AG09309 (cell line): Measurements from ENCODE around the gene SAP30BP.

Experiments
- DNase-seq: peaks from one replicate; pipeline ENCODE4 v3.0.0-alpha.2; 2010; ENCODE audit warnings: low read depth
- H3K4me3 ChIP-seq: 2 replicates; pipeline ENCODE4 v1.5.1; 2011; ENCODE audit warnings: mild to moderate bottlenecking, low read depth, low read length, moderate library complexity; ENCODE audit not compliant: control insufficient read depth
- CTCF ChIP-seq: IDR thresholded peaks from 2 replicates; pipeline ENCODE4 v1.5.1; 2011; ENCODE audit warnings: mild to moderate bottlenecking, low read depth, low read length, inconsistent platforms; ENCODE audit not compliant: insufficient read depth, control insufficient read depth; ENCODE audit errors: missing control alignments

Gene SAP30BP

GRCh38 chr17:75642784-75643642, 24.1 kb upstream of the SAP30BP start:
- no peak for DNase-seq
- H3K4me3 ChIP-seq = no peak overlapping the region

GRCh38 chr17:75643643-75644017, 23.5 kb upstream of the SAP30BP start:
- DNase-seq = no peak
- no peak for TF ChIP-seq CTCF
- no peak overlapping the region for H3K4me3 ChIP-seq

More at GRCh38 chr17:75642784-75643642, 24.1 kb upstream of the SAP30BP start:
- no peak for TF ChIP-seq CTCF

- H3K4me3 ChIP-seq = no peak overlapping the region
- no peak for TF ChIP-seq CTCF
- DNase-seq = no peak
Measured at GRCh38 chr17:75645501-75645888, 21.6 kb upstream of the SAP30BP start.

- no peak for TF ChIP-seq CTCF
- no peak for DNase-seq
- no peak overlapping the region for H3K4me3 ChIP-seq
Measured at GRCh38 chr17:75645889-75646637, 21.1 kb upstream of the SAP30BP start.

GRCh38 chr17:75646638-75646992, 20.5 kb upstream of the SAP30BP start:
- TF ChIP-seq CTCF = no peak
- no peak for DNase-seq
- no peak overlapping the region for H3K4me3 ChIP-seq

- DNase-seq = no peak
- H3K4me3 ChIP-seq = no peak overlapping the region
- TF ChIP-seq CTCF = no peak
Measured at GRCh38 chr17:75647061-75647460, 20.1 kb upstream of the SAP30BP start.
